Right ventricle myocardium superior (tissue), 1 donor: Measurements from ENCODE around the gene GPR65. TPM values are rescaled to one million over a fixed set of nuclear protein-coding genes. Genes with fewer than 3 reads are reported as not detected.
A peak's percentile ranks its signal among the peaks of the same experiment; 100 is the strongest.

Experiments used
- ATAC-seq: fragments of 200-7000 bp; cut with Tn5 transposase; one replicate; pipeline ENCODE4 v1.9.1; 2020; ENCODE audit warnings: mild to moderate bottlenecking; ENCODE audit not compliant: poor library complexity
- DNase-seq: peaks from one replicate; pipeline ENCODE4 v3.0.0-alpha.2; 2020
- intact Hi-C: fragments of 100-400 bp; cut with DNase I; formaldehyde crosslinking; loops from one replicate; pipeline ENCODE4 v1.11.2; 2022
- long read RNA-seq: library from polyadenylated mRNA; unstranded; transcript quantifications from one replicate; pipeline ENCODE4 v2.0.0, GENCODE V29; 2021
- total RNA-seq: library from RNA; stranded (reverse); fragmentation: NEBNext Ultra II Directional; extraction: Animal tissue kit (Norgen Biotek cat#: 25700); gene quantifications from one replicate; pipeline ENCODE4 v1.2.1, GENCODE V29; 2021
- donor health status: DM: no; HTN: yes; CAD: no; lungs with severe emphysema.

The GPR65 gene, protein sequence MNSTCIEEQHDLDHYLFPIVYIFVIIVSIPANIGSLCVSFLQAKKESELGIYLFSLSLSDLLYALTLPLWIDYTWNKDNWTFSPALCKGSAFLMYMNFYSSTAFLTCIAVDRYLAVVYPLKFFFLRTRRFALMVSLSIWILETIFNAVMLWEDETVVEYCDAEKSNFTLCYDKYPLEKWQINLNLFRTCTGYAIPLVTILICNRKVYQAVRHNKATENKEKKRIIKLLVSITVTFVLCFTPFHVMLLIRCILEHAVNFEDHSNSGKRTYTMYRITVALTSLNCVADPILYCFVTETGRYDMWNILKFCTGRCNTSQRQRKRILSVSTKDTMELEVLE
- 0.38 TPM for total RNA-seq
- long read RNA-seq = 0 reads

- peak; percentile 62 for ATAC-seq
- intact Hi-C loops = loop anchor here (10.0 kb wide), 1 partner anchor 410 kb away; no protein-coding TSS in a partner anchor
Observed at GRCh38 chr14:88005050-88005481, at the start of gene GPR65. Gene GPR65, plus strand, starts transcription at chr14:88005135. Its CDS starts 5,713 bp downstream, at chr14:88010848.

GRCh38 chr14:87955501-87955900, 49.4 kb upstream of the GPR65 start:
- DNase-seq = no peak
- intact Hi-C loops = no loop called here
- no peak for ATAC-seq

More at GRCh38 chr14:88005050-88005481, at the start of gene GPR65:
- DNase-seq = no peak

GRCh38 chr14:87960013-87960787, 44.7 kb upstream of the GPR65 start:
- ATAC-seq (no peak), DNase-seq (no peak)
- intact Hi-C loops = no loop called here

DNA sequence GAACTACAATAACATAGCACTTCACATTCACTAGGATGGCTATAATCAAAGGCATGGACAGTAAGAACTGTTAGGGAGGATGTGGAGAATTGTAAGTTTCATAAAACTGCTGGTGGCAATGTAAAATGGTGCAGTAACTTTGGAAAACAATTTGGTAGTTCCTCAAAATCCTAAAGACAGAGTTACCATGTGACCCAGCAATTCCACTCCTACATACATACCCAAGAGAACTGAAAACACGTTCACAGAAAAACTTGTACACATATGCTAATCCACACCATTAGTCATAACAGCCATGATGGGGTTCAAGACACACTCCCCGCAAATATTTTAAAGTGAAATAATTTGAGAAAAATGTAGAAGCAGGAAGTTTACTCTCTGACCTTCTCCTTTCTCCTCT, 43.7 kb upstream of the GPR65 start:
- no peak for ATAC-seq
- intact Hi-C loops = no loop called here
- DNase-seq = no peak

DNA sequence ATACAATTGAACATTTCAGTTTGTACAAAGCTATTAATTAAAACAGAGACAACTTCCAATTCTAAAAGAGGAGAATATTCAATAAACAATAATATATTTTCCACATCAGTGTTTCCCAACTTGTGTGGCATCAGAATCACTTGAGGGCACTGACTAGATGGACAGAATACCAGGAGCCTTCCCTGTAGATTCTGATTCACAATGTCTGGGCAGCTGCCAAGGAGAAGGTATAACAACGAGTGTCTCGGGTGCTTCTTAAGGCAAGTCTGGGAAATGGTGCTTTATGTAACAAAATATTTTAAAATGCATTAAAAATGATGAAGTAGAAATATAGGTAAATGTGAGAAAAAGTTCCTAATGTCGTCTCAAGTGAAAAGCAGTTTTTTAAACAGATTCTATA, 38.1 kb upstream of the GPR65 start:
- no peak for DNase-seq
- intact Hi-C loops = no loop called here
- no peak for ATAC-seq

GRCh38 chr14:87967496-87967895, 37.4 kb upstream of the GPR65 start:
- no peak for DNase-seq
- intact Hi-C loops = no loop called here
- no peak for ATAC-seq

- DNase-seq = no peak
- no peak for ATAC-seq
- intact Hi-C loops = no loop called here
Observed at GRCh38 chr14:87971010-87971409, 33.9 kb upstream of the GPR65 start.

- no peak for ATAC-seq
Observed at GRCh38 chr14:87975636-87976035, 29.3 kb upstream of the GPR65 start.

GRCh38 chr14:87979689-87980088, 25.2 kb upstream of the GPR65 start:
- ATAC-seq (peak; percentile 95), DNase-seq (no peak)
- intact Hi-C loops = no loop called here

More at GRCh38 chr14:87975636-87976035, 29.3 kb upstream of the GPR65 start:
- intact Hi-C loops = no loop called here
- no peak for DNase-seq

GRCh38 chr14:87989221-87989955, 15.5 kb upstream of the GPR65 start:
- intact Hi-C loops = no loop called here
- DNase-seq (no peak), ATAC-seq (no peak)

DNA sequence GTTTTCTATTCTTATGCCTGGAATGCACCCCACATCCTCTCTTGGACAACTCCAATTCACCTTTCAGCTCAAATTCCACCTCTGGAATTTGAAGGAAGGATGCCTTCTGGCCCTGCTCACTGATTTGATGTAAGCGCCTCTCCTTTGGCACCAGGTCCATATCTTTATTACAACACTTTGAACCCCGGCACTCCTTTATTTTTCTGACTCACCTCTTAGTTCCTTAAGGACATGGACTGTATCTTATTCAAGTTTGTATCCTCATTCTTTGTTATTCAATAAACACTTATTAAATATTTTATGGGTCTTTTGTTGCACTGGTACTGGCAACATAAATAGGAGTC, 15.0 kb upstream of the GPR65 start:
- intact Hi-C loops = no loop called here
- ATAC-seq (no peak), DNase-seq (no peak)

GRCh38 chr14:87990682-87991081, 14.3 kb upstream of the GPR65 start:
- intact Hi-C loops = no loop called here
- ATAC-seq = no peak

DNA sequence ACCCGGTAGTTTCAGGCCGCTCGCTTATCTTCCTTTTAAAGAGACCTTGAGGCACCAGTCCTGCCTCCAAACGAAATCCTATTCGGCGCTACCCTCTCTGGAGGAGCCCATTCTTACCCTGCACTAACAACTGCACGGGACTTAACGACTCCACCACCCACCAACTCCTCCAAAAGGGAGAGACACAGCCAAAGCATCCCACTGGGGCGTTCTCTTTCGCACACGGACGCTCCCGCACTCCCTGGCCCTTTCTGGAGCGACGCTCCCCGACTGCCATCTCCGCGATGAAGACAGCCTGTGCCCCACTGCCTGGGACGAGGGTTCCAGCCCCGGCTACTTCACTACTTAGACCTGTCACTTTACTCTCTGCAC, 12.6 kb upstream of the GPR65 start:
- ATAC-seq (peak; percentile 38), DNase-seq (peak; percentile 40)
- intact Hi-C loops = no loop called here

More at GRCh38 chr14:87990682-87991081, 14.3 kb upstream of the GPR65 start:
- no peak for DNase-seq

DNA sequence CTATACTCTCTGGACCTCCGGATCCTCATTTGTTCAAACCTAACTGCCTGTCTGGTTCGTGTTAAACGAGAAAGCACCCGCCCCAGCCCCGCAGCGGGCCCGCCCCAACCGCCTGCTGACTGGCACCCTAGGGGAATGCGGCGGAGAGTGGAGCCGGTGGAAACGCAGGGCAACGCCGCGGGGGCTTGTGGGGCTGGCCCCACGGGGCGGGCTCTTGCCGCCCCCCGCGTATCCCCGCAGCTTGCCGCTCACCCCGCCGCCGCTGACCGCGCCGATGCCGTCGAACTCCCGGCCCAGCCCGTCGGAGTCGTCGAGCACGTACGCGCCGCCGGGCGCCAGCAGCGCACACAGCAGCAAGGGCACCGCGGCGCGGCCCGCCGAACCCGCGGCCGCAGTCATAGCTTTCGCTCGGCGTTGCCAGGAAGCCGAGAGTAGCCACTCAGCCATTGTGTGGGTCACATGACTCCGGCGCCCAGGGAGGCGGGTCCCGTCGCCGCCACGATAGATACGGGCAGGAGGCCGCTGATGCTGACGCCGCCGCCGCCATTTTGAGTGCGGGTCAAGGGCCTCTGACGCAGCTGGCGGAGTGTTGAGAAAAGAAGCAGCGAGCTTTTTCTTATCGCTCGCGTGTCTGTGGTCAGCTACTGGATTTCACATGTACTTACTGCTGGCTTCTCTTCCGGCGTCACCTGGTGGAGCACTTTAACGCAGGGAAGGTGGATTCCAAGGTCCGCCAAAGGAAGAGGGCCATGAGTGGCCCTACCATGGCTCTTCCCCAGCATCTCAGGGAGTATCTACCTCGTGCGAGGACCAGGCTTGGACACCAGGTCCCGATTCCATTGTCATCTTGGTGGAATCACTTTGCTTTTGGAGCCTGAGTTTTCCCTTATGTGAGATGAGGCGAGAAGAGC, 12.0 kb upstream of the GPR65 start, which contains the start of gene GALC:
Gene GALC (minus strand): TSS at position 465 of the 911 bp plus-strand sequence. CDS start 18 bp downstream, at position 447.
- ATAC-seq = peak; percentile 97
- peak; percentile 98 for DNase-seq
- intact Hi-C loops = no loop called here

GRCh38 chr14:87994974-87995373, 10.0 kb upstream of the GPR65 start:
- no peak for DNase-seq
- no peak for ATAC-seq
- intact Hi-C loops = no loop called here

- no peak for DNase-seq
- intact Hi-C loops = no loop called here
- no peak for ATAC-seq
Observed at GRCh38 chr14:87995500-87996290, 9.2 kb upstream of the GPR65 start.

DNA sequence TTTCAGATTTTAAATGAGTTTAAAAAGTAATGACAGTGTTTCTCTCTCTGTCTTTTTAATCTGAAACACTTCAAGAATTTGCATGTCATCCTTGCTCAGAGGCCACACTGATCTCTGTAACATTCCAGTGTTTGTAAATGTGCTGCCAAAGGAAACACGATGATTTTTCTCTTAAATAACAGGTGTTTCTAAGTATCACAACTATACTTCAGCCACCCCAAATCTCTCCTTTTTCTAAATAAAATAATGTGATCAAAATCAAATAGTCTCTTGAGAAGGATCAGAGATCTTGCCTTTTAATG, 8.7 kb upstream of the GPR65 start:
- ATAC-seq (no peak), DNase-seq (no peak)
- intact Hi-C loops = no loop called here

GRCh38 chr14:87998482-87998881, 6.5 kb upstream of the GPR65 start:
- DNase-seq = no peak
- intact Hi-C loops = no loop called here
- no peak for ATAC-seq
